ENCODE results near the gene FAM174C.

The FAM174C gene

DNA sequence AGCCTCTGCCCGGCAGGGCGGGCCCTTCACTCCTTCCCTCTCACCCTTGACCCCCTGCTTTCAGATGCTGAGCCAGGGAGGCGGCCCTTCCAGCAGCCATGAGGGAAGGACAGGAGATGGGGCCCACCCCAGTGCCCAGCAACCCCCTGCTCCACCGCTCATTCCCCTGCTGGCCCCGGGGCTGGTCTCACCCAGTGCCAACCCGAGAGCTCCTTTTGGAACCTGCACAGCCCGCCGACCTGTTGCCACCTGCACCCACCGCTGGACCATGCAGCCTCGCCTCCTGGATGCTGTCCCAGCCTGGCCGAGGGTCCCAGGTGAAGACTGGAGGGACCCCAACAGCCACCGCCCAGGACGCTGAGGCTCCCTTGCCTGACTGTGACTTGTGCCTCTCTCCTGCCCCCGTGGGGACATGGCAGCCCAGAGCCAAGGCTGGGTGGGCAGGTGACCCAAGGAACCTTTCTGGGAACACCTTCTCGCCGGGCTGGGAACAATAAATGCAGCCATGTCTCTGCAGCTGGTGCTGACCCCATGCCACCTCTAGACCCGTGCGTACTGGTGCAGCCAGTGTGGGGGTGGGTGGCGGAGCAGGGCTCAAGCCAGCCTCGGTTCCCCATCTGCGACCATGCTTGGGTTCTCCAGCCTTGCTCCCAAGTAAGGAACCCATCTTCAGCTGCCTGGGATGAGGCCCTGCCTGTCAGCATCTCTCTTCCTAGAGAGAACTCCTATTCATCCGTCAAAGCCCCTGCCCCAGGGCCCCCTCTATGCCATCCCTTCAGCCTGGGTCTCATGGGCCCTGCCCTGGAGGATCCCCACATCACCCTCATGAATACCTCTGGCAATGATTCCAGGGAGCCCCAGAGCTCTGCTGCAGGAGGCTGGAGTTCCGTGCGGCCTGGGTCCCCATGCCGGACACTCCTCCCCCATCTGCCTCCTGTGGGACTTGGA is 3.7 kb downstream of the FAM174C start:
- Histone ChIP-seq H3K4me3 (no peak overlapping the region), H3K27ac (no peak overlapping the region)
- no peak for DNase-seq (ENCODE audit: low spot score)
- no peak for TF ChIP-seq CTCF (IDR thresholded peaks at IDR 0.05)

GRCh38 chr19:1279782-1280341 is 4.5 kb downstream of the FAM174C start:
- Histone ChIP-seq H3K27ac (no peak overlapping the region), H3K4me3 (no peak overlapping the region)
- peak; percentile 88 for DNase-seq (ENCODE audit: low spot score)
- peak; percentile 94 for TF ChIP-seq CTCF (IDR thresholded peaks at IDR 0.05)

DNA sequence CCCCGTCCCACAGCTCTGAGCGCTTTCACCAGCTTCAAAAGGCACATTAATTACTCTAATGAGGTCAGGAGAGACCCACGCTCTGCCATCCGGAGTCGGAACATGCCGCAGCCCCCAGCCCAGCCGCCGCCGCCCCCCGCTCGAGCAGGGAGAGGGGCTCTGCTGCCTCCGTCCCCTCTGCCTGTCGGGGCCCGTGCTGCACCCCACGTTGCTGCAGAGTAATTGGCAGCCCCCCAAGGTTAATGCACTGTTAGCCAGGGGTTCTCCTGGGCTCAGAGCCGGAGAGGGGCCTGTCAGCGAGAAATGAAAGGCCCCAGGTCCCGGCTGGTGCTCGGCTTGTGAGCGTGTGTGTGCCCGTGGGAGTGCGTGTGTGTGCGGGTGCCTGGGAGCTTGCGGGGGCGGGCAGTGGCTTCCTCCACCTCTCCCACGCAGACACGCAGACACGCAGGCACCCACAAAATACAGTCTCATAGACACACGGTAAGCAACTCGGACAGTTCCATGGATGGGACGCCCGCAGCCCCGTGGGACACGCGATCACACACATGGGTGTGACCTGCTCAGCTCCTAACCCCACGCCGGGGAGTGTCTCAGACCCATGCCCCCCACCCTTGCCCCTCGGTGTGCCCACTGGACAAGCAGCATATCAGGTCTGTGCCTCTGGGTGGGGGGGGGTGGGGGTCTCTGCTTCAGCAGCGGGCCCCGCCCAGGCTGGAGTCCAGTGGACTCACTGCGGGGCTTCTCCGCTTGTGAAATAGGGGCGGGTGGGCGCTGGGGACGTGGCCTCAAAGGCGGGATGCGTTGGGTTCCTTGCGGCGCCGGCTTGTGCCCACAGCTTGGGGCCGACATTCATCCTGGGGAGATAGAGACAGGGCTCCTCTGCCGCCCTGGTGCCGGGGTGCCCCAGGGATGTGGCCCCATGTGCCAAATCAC is 5.6 kb downstream of the FAM174C start:
- no peak for TF ChIP-seq CTCF (IDR thresholded peaks at IDR 0.05)
- Histone ChIP-seq H3K27ac (no peak overlapping the region), H3K4me3 (no peak overlapping the region)
- no peak for DNase-seq (ENCODE audit: low spot score)

DNA sequence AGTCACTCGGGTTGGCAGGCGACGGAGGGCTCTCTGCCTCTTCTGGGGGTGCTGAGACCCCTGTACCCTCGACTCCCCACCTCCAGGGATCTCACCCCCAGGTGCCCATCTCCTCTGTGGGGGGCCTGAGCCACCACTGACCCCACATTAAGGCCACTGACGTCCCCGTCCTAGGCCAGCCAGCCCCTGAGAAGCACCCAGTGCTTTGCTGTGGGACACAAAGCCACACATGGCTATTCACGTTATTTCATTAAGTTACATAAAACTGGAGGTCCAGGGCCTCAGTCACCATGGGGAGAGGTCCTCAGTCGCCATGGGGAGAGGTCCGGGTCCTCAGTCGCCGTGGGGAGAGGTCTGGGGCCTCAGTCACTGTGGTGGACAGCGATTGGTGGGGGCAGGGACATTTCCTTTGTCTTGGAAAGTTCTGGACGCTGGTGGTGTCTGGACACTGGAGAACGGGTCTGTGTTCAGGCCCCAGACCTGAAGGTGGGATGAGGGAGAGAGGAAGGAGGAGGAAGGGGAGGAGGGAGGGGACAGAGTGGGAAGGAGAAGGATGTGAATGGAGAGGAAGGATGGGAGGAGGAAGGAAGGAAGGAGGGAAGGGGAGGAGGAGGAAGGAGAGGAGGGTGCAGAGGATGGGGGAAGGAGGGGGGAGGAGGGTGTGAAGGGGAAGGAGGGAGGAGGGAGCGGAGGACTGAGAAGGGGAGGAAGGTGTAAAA is 6.4 kb downstream of the FAM174C start:
- Histone ChIP-seq H3K4me3 (no peak overlapping the region), H3K27ac (no peak overlapping the region)
- no peak for TF ChIP-seq CTCF (IDR thresholded peaks at IDR 0.05)
- no peak for DNase-seq (ENCODE audit: low spot score)

GRCh38 chr19:1282588-1283206 is 7.4 kb downstream of the FAM174C start:
- Histone ChIP-seq H3K4me3 (no peak overlapping the region), H3K27ac (no peak overlapping the region)
- TF ChIP-seq CTCF (IDR thresholded peaks at IDR 0.05): no peak
- no peak for DNase-seq (ENCODE audit: low spot score)
